ENCODE measurements around the gene GRIK3. TPM values are rescaled to one million over a fixed set of nuclear protein-coding genes. Genes with fewer than 3 reads are reported as not detected.

GRIK3 gene
- total and polyA plus RNA-seq, 11 donors = 0.06 to 1.6 (median 0.29) TPM

DNA sequence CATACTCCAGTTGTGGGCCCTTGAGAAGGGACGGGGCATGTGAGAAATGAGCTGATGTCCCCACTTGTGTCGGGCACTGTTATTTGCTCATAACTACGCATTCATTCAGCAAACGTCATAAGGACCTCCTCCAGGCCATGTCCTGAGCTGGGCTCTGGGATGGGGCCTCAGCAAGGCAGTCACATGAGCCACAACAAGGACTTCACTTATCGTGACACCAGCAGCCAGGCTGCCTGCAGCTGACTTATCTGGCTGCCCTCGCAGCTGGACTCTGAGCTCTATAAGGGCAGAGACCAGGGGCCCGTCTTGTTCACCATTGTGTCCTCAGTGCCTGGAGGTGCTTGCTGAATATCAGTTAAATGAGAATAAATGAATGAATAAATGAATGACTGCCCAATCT lies 37.5 kb upstream of the GRIK3 start:
- 30 to 49% (median 40%) methylated on average over 6 to 7 of the region's 7 CpGs for WGBS, 4 donors
- Histone ChIP-seq H3K4me3 (no peak overlapping the region), H3K9me3 (no peaks in the 10 kb centered on the region), H3K27me3 (peaks cover 0 to 34% (median 0%) of the 10 kb centered on the region in 9 donors), H3K27ac (no peak overlapping the region), H3K4me1 (peaks cover 0 to 11% (median 0%) of the 10 kb centered on the region in 12 donors), H3K36me3 (no peaks in the 10 kb centered on the region)
- TF ChIP-seq POLR2A (IDR thresholded peaks at IDR 0.05) = no peak
- TF ChIP-seq, protein P1, sequence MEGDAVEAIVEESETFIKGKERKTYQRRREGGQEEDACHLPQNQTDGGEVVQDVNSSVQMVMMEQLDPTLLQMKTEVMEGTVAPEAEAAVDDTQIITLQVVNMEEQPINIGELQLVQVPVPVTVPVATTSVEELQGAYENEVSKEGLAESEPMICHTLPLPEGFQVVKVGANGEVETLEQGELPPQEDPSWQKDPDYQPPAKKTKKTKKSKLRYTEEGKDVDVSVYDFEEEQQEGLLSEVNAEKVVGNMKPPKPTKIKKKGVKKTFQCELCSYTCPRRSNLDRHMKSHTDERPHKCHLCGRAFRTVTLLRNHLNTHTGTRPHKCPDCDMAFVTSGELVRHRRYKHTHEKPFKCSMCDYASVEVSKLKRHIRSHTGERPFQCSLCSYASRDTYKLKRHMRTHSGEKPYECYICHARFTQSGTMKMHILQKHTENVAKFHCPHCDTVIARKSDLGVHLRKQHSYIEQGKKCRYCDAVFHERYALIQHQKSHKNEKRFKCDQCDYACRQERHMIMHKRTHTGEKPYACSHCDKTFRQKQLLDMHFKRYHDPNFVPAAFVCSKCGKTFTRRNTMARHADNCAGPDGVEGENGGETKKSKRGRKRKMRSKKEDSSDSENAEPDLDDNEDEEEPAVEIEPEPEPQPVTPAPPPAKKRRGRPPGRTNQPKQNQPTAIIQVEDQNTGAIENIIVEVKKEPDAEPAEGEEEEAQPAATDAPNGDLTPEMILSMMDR (IDR thresholded peaks at IDR 0.05) = no peak
- intact Hi-C loops (cut with DNase I) = no loop called here
- DNase-seq (peak in 2 of 5 donors; percentile 19 to 45), ATAC-seq (peak in 1 of 4 donors; percentile 83)

DNA sequence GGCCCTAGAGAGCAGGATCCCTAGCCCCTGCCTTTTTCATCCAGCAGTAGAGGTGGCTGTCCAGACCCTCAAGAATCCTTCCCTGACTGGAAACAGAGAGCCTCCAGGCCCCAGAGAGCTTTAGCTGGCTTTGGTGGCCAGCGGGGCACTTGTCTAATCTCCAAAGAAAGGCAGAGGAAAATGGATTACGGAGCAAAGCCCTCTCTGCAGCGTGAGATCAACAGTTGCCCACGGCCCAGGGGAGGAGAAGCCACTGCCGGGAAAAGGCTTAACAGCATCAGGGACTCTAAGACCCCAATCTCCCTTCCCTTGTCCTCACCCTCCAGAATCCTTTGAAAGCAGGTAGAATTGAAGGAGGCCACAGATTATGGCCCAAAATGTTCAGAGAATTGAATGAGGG lies 35.8 kb upstream of the GRIK3 start:
- Histone ChIP-seq H3K36me3 (no peaks in the 10 kb centered on the region), H3K27ac (no peak overlapping the region), H3K9me3 (no peaks in the 10 kb centered on the region), H3K4me3 (no peak overlapping the region), H3K4me1 (peaks cover 0 to 11% (median 0%) of the 10 kb centered on the region in 12 donors), H3K27me3 (peaks cover 0 to 37% (median 0%) of the 10 kb centered on the region in 9 donors)
- DNase-seq (no peak), ATAC-seq (no peak)
- intact Hi-C loops (cut with DNase I) = no loop called here
- WGBS, 4 donors = 55 to 79% (median 66%) methylated on average over 5 of the region's 5 CpGs
- TF ChIP-seq, protein P1 (IDR thresholded peaks at IDR 0.05) = no peak
- TF ChIP-seq POLR2A (IDR thresholded peaks at IDR 0.05) = no peak

DNA sequence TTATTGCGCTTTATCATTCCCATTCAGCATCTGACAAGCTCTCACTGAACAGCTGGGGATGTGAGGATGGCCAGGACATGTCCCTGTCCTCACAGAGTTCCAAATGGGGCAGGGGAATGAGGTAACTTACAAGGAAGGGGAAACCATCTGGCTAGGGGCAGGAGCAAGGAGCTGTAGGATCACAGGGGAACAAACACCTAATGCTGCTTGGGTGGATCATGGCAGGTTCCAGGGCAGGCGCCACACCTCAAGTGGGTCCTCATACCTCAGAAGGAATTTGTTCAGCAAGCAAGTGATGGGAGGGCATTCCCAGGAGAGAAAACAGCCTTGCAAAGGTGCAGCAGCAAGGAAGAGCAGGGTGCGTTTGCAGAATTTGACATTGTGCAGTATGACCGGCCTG lies 35.1 kb upstream of the GRIK3 start:
- intact Hi-C loops (cut with DNase I) = no loop called here
- DNase-seq = no peak
- no peak overlapping the region for H3K4me3 ChIP-seq
- H3K27me3 ChIP-seq = peaks cover 0 to 40% (median 0%) of the 10 kb centered on the region in 9 donors
- peaks cover 0 to 11% (median 0%) of the 10 kb centered on the region in 12 donors for H3K4me1 ChIP-seq
- H3K9me3 ChIP-seq = no peaks in the 10 kb centered on the region
- WGBS, 4 donors = 69 to 78% (median 74%) methylated on average over 4 of the region's 4 CpGs
- ATAC-seq = no peak
- no peak for TF ChIP-seq POLR2A (IDR thresholded peaks at IDR 0.05)
- TF ChIP-seq, protein P1 (IDR thresholded peaks at IDR 0.05) = no peak
- no peak overlapping the region for H3K27ac ChIP-seq
- H3K36me3 ChIP-seq = no peaks in the 10 kb centered on the region

DNA sequence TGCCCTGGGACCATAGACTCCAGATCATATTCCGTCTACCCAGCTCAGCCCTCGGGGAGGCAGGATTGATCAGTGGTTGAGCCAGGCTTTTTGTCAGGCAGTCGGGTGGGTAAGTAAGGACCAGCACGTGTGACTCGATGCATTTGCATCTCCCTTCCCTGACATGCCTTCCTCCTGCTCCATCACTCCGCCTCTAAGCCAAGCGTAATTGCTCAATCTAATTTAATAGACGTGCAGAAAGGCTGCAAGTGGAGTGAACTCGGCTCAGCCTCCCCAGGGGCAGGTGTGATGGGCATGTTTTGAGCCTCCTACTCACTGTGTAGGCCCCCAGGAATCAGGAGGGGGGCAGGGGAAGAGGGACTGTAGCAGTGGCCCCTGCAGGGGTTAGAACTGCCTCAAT lies 34.6 kb upstream of the GRIK3 start:
- ATAC-seq (no peak), DNase-seq (no peak)
- no peak overlapping the region for H3K27ac ChIP-seq
- H3K9me3 ChIP-seq = no peaks in the 10 kb centered on the region
- peaks cover 0 to 42% (median 0%) of the 10 kb centered on the region in 9 donors for H3K27me3 ChIP-seq
- WGBS, 4 donors = 51 to 63% (median 54%) methylated on average over 9 of the region's 9 CpGs
- no peak overlapping the region for H3K4me3 ChIP-seq
- intact Hi-C loops (cut with DNase I) = no loop called here
- no peak for TF ChIP-seq POLR2A (IDR thresholded peaks at IDR 0.05)
- TF ChIP-seq, protein P1 (IDR thresholded peaks at IDR 0.05) = no peak
- no peaks in the 10 kb centered on the region for H3K36me3 ChIP-seq
- peaks cover 0 to 11% (median 0%) of the 10 kb centered on the region in 12 donors for H3K4me1 ChIP-seq
